DND-41 (cell line): ENCODE data around the gene TMEM236.
"Not testable (repeated sequence)": the region's sequence is repeated elsewhere in the genome, so short reads cannot be mapped to it uniquely, and the experiment has no call there.

ENCODE experiments used
- ATAC-seq: fragments of 200-7000 bp; cut with Tn5 transposase; 3 replicates; pipeline ENCODE4 v1.9.1; 2021; ENCODE audit warnings: low read depth; ENCODE audit not compliant: insufficient read depth
- DNase-seq: peaks from one replicate; pipeline ENCODE4 v3.0.0-alpha.2; 2020
- H2AFZ ChIP-seq: 2 replicates; pipeline ENCODE4 v1.6.0; 2012; ENCODE audit warnings: low read depth, low read length
- H3K27ac ChIP-seq: 2 replicates; pipeline ENCODE4 v1.5.1; 2012; ENCODE audit warnings: low read length, inconsistent platforms
- H3K27me3 ChIP-seq: fragments of 200-600 bp; sonication (generic); 2 replicates; pipeline ENCODE4 v1.6.0; 2012; ENCODE audit warnings: low read length, mild to moderate bottlenecking, inconsistent platforms; ENCODE audit not compliant: insufficient read depth, poor library complexity
- H3K36me3 ChIP-seq: 2 replicates; pipeline ENCODE4 v1.5.1; 2012; ENCODE audit warnings: low read length, inconsistent platforms; ENCODE audit not compliant: insufficient read depth
- H3K4me1 ChIP-seq: 2 replicates; pipeline ENCODE4 v1.5.1; 2012; ENCODE audit warnings: mild to moderate bottlenecking, low read length; ENCODE audit not compliant: insufficient read depth
- H3K4me2 ChIP-seq: 2 replicates; pipeline ENCODE4 v1.6.0; 2012; ENCODE audit warnings: mild to moderate bottlenecking, moderate library complexity, low read length, inconsistent platforms; ENCODE audit not compliant: insufficient read depth
- H3K4me3 ChIP-seq, 2 experiments: fragments of 200-600 bp in 1 of 2; shearing (Covaris generic) in 1 of 2; 2 replicates each; pipeline ENCODE4 v1.5.1; 2012 to 2016; ENCODE audit warnings: inconsistent platforms in 2 of 2, low read length in 2 of 2, mild to moderate bottlenecking in 2 of 2, low read depth in 1 of 2, moderate library complexity in 1 of 2
- H3K79me2 ChIP-seq: 2 replicates; pipeline ENCODE4 v1.6.0; 2012; ENCODE audit warnings: low read length, inconsistent platforms; ENCODE audit not compliant: insufficient read depth
- H3K9ac ChIP-seq: 2 replicates; pipeline ENCODE4 v1.6.0; 2012; ENCODE audit warnings: low read depth, mild to moderate bottlenecking, inconsistent platforms, low read length, moderate library complexity
- H3K9me3 ChIP-seq: 2 replicates; pipeline ENCODE4 v1.5.1; 2012; ENCODE audit warnings: low read length, moderate library complexity, mild to moderate bottlenecking, inconsistent platforms; ENCODE audit not compliant: insufficient read depth, severe bottlenecking
- H4K20me1 ChIP-seq: 2 replicates; pipeline ENCODE4 v1.6.0; 2012; ENCODE audit warnings: low read length; ENCODE audit not compliant: insufficient read depth
- CTCF ChIP-seq: IDR thresholded peaks from 2 replicates; pipeline ENCODE4 v1.5.1; 2012; ENCODE audit warnings: borderline replicate concordance, low read length, moderate library complexity, mild to moderate bottlenecking; ENCODE audit not compliant: poor library complexity, severe bottlenecking; ENCODE audit errors: extremely low read depth
- EZH2 ChIP-seq: IDR thresholded peaks from 3 replicates; pipeline ENCODE4 v1.6.1; 2012; ENCODE audit warnings: borderline replicate concordance, low read depth, mild to moderate bottlenecking, moderate library complexity, low read length, inconsistent platforms; ENCODE audit not compliant: severe bottlenecking

Gene TMEM236

GRCh38 chr10:17713758-17714157 is 38.2 kb upstream of the TMEM236 start:
- Histone ChIP-seq H4K20me1 (no peaks in the 10 kb centered on the region), H3K79me2 (no peaks in the 10 kb centered on the region), H3K36me3 (peaks cover 60% of the 10 kb centered on the region), H3K4me2 (no peak overlapping the region), H3K9me3 (no peaks in the 10 kb centered on the region), H3K27ac (no peak overlapping the region), H3K4me3 (no peak overlapping the region), H2AFZ (no peak overlapping the region), H3K4me1 (no peaks in the 10 kb centered on the region), H3K27me3 (no peaks in the 10 kb centered on the region), H3K9ac (no peak overlapping the region)
- DNase-seq (no peak), ATAC-seq (no peak)
- no peak for TF ChIP-seq EZH2
- TF ChIP-seq CTCF, result no peak

- TF ChIP-seq EZH2 (no peak), CTCF (no peak)
- no peak overlapping the region for H3K27ac ChIP-seq
- no peaks in the 10 kb centered on the region for H3K4me1 ChIP-seq
- DNase-seq (no peak), ATAC-seq (no peak)
- H4K20me1 ChIP-seq, result no peaks in the 10 kb centered on the region
- no peak overlapping the region for H3K4me3 ChIP-seq
- no peaks in the 10 kb centered on the region for H3K9me3 ChIP-seq
- no peak overlapping the region for H3K9ac ChIP-seq
- H3K4me2 ChIP-seq, result no peak overlapping the region
- no peaks in the 10 kb centered on the region for H3K79me2 ChIP-seq
- no peaks in the 10 kb centered on the region for H3K27me3 ChIP-seq
- no peak overlapping the region for H2AFZ ChIP-seq
- H3K36me3 ChIP-seq, result peaks cover 44% of the 10 kb centered on the region
Observed at GRCh38 chr10:17716161-17716560, 35.8 kb upstream of the TMEM236 start.

GRCh38 chr10:17722317-17723014 is 29.5 kb upstream of the TMEM236 start:
- H3K9ac ChIP-seq, ATAC-seq, DNase-seq: not testable (repeated sequence)

GRCh38 chr10:17725703-17726102 is 26.3 kb upstream of the TMEM236 start:
- Histone ChIP-seq H4K20me1 (no peaks in the 10 kb centered on the region), H3K36me3 (peaks cover 8% of the 10 kb centered on the region; the same call in 1 of the 2 replicates), H3K4me2 (no peak overlapping the region), H2AFZ (no peak overlapping the region), H3K79me2 (no peaks in the 10 kb centered on the region), H3K4me3 (no peak overlapping the region), H3K4me1 (no peaks in the 10 kb centered on the region), H3K27me3 (no peaks in the 10 kb centered on the region), H3K9me3 (no peaks in the 10 kb centered on the region), H3K9ac (no peak overlapping the region), H3K27ac (no peak overlapping the region)
- TF ChIP-seq EZH2 (no peak), CTCF (no peak)
- DNase-seq (no peak), ATAC-seq (no peak)

More at GRCh38 chr10:17722317-17723014, 29.5 kb upstream of the TMEM236 start:
- not testable (repeated sequence) for H3K79me2 ChIP-seq, H3K27ac ChIP-seq, H3K4me1 ChIP-seq, H3K9me3 ChIP-seq, H3K4me2 ChIP-seq, H2AFZ ChIP-seq, H3K4me3 ChIP-seq, H4K20me1 ChIP-seq, H3K27me3 ChIP-seq
- peaks cover 11% of the 10 kb centered on the region; the same call in 1 of the 2 replicates for H3K36me3 ChIP-seq
